PFSK-1 (cell line): ENCODE measurements around the gene GTF2H2C.

Experiments used
- FOXP2 ChIP-seq: optimal IDR thresholded peaks from 2 replicates; pipeline ENCODE3; 2011; ENCODE audit warnings: borderline replicate concordance, control low read depth, inconsistent platforms; ENCODE audit not compliant: insufficient read depth; ENCODE audit errors: extremely low read length, extremely low read depth
- POLR2AphosphoS5 ChIP-seq: IDR thresholded peaks from 2 replicates; pipeline ENCODE4 v1.6.1; 2012; ENCODE audit warnings: low read depth, mild to moderate bottlenecking, control low read depth, low read length, moderate library complexity
- SIN3A ChIP-seq: IDR thresholded peaks from 2 replicates; pipeline ENCODE4 v1.6.1; 2012; ENCODE audit warnings: mild to moderate bottlenecking, low read length, moderate library complexity, borderline replicate concordance; ENCODE audit not compliant: insufficient read depth
- TAF1 ChIP-seq: IDR thresholded peaks from 2 replicates; pipeline ENCODE4 v1.6.1; 2012; ENCODE audit warnings: low read length, control low read depth, borderline replicate concordance; ENCODE audit not compliant: insufficient read depth
- TF ChIP-seq, protein P1 (sequence below), 2 experiments: IDR thresholded peaks; 2 replicates each; pipeline versions ENCODE4 v1.6.1 to v1.8.0; 2011 to 2012; ENCODE audit warnings: low read depth in 2 of 2, low read length in 2 of 2, control low read depth in 1 of 2, inconsistent platforms in 1 of 2, mild to moderate bottlenecking in 1 of 2, moderate library complexity in 1 of 2; ENCODE audit not compliant: insufficient read depth in 1 of 2

Gene GTF2H2C

DNA sequence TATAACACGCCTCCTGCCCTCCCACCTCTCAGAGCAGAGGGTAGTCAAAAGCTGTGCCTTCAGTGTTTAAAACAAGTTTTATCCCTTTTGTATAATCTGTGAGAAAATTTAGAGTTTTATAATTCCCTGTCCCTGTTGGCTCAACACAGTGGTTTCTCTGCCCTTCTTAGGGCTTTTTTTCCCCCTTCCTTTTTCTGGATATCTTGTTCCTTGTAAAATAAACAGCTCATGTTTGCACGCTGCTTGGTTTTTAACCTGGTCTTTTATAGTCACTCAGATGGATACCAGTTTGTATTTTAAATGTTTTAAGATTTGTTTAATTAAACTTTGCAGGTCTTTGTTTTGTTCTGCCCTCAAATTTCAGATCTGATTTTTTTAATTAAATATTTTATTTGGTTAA is 40.7 kb upstream of the GTF2H2C start:
- TF ChIP-seq FOXP2: no peak
- TF ChIP-seq, protein P1, sequence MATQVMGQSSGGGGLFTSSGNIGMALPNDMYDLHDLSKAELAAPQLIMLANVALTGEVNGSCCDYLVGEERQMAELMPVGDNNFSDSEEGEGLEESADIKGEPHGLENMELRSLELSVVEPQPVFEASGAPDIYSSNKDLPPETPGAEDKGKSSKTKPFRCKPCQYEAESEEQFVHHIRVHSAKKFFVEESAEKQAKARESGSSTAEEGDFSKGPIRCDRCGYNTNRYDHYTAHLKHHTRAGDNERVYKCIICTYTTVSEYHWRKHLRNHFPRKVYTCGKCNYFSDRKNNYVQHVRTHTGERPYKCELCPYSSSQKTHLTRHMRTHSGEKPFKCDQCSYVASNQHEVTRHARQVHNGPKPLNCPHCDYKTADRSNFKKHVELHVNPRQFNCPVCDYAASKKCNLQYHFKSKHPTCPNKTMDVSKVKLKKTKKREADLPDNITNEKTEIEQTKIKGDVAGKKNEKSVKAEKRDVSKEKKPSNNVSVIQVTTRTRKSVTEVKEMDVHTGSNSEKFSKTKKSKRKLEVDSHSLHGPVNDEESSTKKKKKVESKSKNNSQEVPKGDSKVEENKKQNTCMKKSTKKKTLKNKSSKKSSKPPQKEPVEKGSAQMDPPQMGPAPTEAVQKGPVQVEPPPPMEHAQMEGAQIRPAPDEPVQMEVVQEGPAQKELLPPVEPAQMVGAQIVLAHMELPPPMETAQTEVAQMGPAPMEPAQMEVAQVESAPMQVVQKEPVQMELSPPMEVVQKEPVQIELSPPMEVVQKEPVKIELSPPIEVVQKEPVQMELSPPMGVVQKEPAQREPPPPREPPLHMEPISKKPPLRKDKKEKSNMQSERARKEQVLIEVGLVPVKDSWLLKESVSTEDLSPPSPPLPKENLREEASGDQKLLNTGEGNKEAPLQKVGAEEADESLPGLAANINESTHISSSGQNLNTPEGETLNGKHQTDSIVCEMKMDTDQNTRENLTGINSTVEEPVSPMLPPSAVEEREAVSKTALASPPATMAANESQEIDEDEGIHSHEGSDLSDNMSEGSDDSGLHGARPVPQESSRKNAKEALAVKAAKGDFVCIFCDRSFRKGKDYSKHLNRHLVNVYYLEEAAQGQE (IDR thresholded peaks at IDR 0.05; ENCODE audit: insufficient read depth in 1 of 2, low read depth in 2 of 2, low read length in 2 of 2): no peak
- no peak for TF ChIP-seq SIN3A
- TF ChIP-seq TAF1: no peak
- no peak for TF ChIP-seq POLR2AphosphoS5

DNA sequence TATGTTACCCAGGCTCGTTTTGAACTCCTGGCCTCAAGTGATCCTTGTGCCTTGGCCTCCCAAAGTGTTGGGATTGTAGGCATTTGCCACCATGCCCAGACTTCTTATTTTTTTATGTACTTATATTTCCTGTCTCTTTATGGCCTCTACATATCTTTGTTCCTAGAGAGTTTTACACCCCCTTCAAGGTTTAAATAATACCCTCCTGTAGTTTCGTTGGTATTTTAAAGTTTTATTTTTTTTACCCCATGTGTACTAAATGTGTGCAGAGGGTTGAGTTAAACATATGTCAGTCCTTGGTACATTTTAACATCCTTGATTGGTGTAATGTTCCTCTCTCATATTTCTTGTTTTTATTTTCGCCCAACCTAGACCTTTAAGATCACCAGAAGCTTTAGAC is 38.0 kb upstream of the GTF2H2C start:
- TF ChIP-seq POLR2AphosphoS5 (no peak), SIN3A (no peak), FOXP2 (no peak), TAF1 (no peak)
- TF ChIP-seq, protein P1 (IDR thresholded peaks at IDR 0.05; ENCODE audit: insufficient read depth in 1 of 2, low read depth in 2 of 2, low read length in 2 of 2): no peak

DNA sequence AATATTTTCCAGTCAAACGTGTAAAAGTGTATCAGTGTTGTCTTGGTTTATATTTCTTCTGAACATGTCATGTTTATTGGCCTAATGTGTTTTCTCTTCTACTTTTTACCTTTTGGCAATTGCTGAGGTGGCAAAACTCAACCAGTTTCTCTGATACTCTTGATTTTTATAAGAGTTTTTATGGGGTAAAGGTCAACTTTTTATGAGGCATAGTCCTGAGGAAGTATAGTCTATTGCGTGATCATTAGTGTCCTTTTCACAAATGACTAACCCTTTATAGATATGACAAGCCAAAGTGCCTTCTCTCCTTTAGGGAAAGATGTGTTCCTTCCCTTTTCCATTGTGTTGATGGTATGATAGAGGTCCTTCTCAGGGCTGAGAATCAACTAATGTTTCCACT is 34.5 kb upstream of the GTF2H2C start:
- no peak for TF ChIP-seq FOXP2
- TF ChIP-seq SIN3A: no peak
- TF ChIP-seq, protein P1 (IDR thresholded peaks at IDR 0.05; ENCODE audit: insufficient read depth in 1 of 2, low read depth in 2 of 2, low read length in 2 of 2): no peak
- no peak for TF ChIP-seq POLR2AphosphoS5
- TF ChIP-seq TAF1: no peak

DNA sequence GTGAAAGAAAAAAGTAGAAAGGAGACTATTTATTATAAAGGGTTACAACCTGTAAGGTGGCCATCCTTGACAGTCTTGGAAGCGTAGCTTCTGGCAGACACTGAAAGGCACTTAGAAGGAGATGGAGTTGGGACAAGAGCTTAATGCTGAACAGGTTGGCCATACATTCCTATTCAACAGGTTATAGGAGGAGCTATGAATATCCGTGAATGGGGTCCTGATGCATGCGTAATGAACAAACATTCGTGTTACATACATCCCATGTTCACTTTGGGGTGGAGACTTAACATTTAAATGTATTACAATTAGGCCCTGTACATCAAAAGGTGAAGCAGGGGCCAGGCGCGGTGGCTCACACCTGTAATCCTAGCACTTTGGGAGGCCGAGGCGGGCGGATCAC is 33.3 kb upstream of the GTF2H2C start:
- no peak for TF ChIP-seq POLR2AphosphoS5

DNA sequence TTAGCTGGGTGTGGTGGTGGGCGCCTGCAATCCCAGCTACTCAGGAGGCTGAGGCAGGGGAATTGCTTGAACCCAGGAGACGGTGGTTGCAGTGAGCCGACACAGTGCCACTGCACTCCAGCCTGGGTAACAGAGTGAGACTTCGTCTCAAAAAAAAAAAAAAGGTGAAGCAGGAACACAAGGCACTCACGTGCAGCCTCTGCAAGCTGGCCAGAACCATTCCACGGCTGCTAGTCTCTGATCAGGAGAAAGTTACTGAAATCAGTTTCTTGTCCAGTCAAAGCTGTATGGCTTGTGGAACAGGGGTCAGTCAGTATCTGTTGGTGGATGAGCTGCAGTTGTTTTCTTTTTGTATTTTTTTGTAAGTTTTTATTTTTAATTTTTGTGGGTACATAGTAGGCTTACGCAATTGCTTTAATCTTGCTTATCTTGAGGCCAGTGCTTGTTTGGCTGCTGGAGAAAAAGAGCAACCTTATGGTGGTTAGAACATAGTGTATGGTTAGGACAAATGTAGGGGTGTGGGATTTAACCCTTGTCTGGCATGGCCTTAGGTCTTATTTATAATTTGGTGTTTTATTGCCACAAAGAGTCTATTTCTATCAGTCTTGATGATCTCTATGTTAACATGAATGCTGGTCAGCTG is 32.7 kb upstream of the GTF2H2C start:
- TF ChIP-seq POLR2AphosphoS5 (no peak), TAF1 (no peak), FOXP2 (no peak), SIN3A (no peak)
- TF ChIP-seq, protein P1 (IDR thresholded peaks at IDR 0.05; ENCODE audit: insufficient read depth in 1 of 2, low read depth in 2 of 2, low read length in 2 of 2): no peak
